HCT116 (cell line): ENCODE results near the gene NT5C2. TPM values are rescaled to one million over a fixed set of nuclear protein-coding genes. Genes with fewer than 3 reads are reported as not detected.
"Not testable (repeated sequence)": the region's sequence is repeated elsewhere in the genome, so short reads cannot be mapped to it uniquely, and the experiment has no call there.

Source experiments
- ATAC-seq: fragments of 200-7000 bp; cut with Tn5 transposase; 2 replicates; pipeline ENCODE4 v1.9.1; 2020; ENCODE audit warnings: mild to moderate bottlenecking, moderate library complexity
- BruUV-seq: library from RNA; stranded (reverse); fragments of 400-500 nt; replicated peaks from 2 replicates; lab custom pipeline; 2021; lab: Mats Ljungman, UMichigan
- CTCF ChIA-PET: fragments of 300-600 bp; sonication (Branson Sonifier 250); formaldehyde crosslinking; loops from one replicate; lab custom pipeline; 2021; ENCODE audit warnings: antibody characterized with exemption; lab: Charles Lee
- POLR2A ChIA-PET: fragments of 300-600, 350-600 bp; sonication (Branson Sonifier 250); formaldehyde crosslinking; loops from one replicate; lab custom pipeline; 2021; ENCODE audit warnings: antibody characterized with exemption; lab: Charles Lee
- RAD21 ChIA-PET, 2 experiments: fragments of 300-600 bp; sonication (Branson Sonifier 250); formaldehyde crosslinking; loops; one replicate each; lab custom pipeline; 2023; ENCODE audit warnings: low total read pairs in 2 of 2; ENCODE audit not compliant: uncharacterized antibody in 2 of 2, unreplicated experiment in 2 of 2, low non-redundant PET in 1 of 2; lab: Charles Lee
- DNase-seq: peaks from one replicate; pipeline ENCODE4 v3.0.0-alpha.2; 2010; ENCODE audit warnings: low read depth, low spot score
- H2AFZ ChIP-seq: fragments of 200-600 bp; shearing (Covaris generic), sonication (generic); 2 replicates; pipeline ENCODE4 v1.6.1; 2017; ENCODE audit warnings: low read depth, mixed run types, mixed read lengths, antibody characterized with exemption, low read length; ENCODE audit not compliant: poor library complexity, severe bottlenecking
- H3K27ac ChIP-seq: 2 replicates; pipeline ENCODE4 v1.5.1; 2012; ENCODE audit warnings: low read depth, low read length
- H3K27me3 ChIP-seq: fragments of 200-600 bp; sonication (generic); 2 replicates; pipeline ENCODE4 v1.6.1; 2016; ENCODE audit warnings: mixed run types, low read length, mixed read lengths; ENCODE audit not compliant: insufficient read depth
- H3K36me3 ChIP-seq, 2 experiments: fragments of 200-500 bp in 1 of 2; fragments of 200-600 bp in 1 of 2; sonication (Bioruptor generic) in 1 of 2; sonication (generic) in 1 of 2; 2 replicates each; pipeline versions ENCODE4 v1.5.1 to v1.6.1; 2014 to 2016; ENCODE audit warnings: low read length in 2 of 2, inconsistent platforms in 1 of 2, mixed read lengths in 1 of 2, mixed run types in 1 of 2; ENCODE audit not compliant: insufficient read depth in 2 of 2, control insufficient read depth in 1 of 2
- H3K4me1 ChIP-seq, 2 experiments: fragments of 200-600 bp in 1 of 2; sonication (generic) in 1 of 2; 2 replicates each; pipeline versions ENCODE4 v1.5.1 to v1.6.1; 2012 to 2017; ENCODE audit warnings: low read length in 2 of 2, inconsistent platforms in 1 of 2, mild to moderate bottlenecking in 1 of 2, mixed read lengths in 1 of 2, mixed run types in 1 of 2, moderate library complexity in 1 of 2; ENCODE audit not compliant: insufficient read depth in 2 of 2, control insufficient read depth in 1 of 2
- H3K4me2 ChIP-seq: fragments of 200-600 bp; sonication (generic); 2 replicates; pipeline ENCODE4 v1.6.1; 2017; ENCODE audit warnings: mixed run types, low read length, mixed read lengths
- H3K4me3 ChIP-seq, 2 experiments: fragments of 200-600 bp in 1 of 2; sonication (generic) in 1 of 2; replicated peaks in 1 of 2; 2 replicates each; pipeline ENCODE4 v1.5.1; 2011 to 2016; ENCODE audit warnings: low read length in 2 of 2, control low read depth in 1 of 2, low read depth in 1 of 2, mild to moderate bottlenecking in 1 of 2, mixed read lengths in 1 of 2, mixed run types in 1 of 2
- H3K79me2 ChIP-seq: fragments of 200-600 bp; sonication (generic); 2 replicates; pipeline ENCODE4 v1.6.1; 2017; ENCODE audit warnings: mild to moderate bottlenecking, mixed run types, low read length, moderate library complexity, mixed read lengths; ENCODE audit not compliant: insufficient read depth
- H3K9ac ChIP-seq: fragments of 200-600 bp; sonication (generic); 2 replicates; pipeline ENCODE4 v1.6.1; 2016; ENCODE audit warnings: low read length, mixed read lengths
- H3K9me2 ChIP-seq: fragments of 200-600 bp; sonication (generic), shearing (Covaris generic); 2 replicates; pipeline ENCODE4 v1.6.1; 2017; ENCODE audit warnings: mixed run types, mild to moderate bottlenecking, moderate library complexity; ENCODE audit not compliant: insufficient read depth
- H3K9me3 ChIP-seq, 2 experiments: fragments of 200-500 bp in 1 of 2; fragments of 200-600 bp in 1 of 2; sonication (Bioruptor generic) in 1 of 2; sonication (generic) in 1 of 2; 2 replicates each; pipeline ENCODE4 v1.6.1; 2014 to 2017; ENCODE audit warnings: low read length in 2 of 2, mixed read lengths in 2 of 2, inconsistent platforms in 1 of 2, low read depth in 1 of 2, mild to moderate bottlenecking in 1 of 2, mixed run types in 1 of 2, moderate library complexity in 1 of 2; ENCODE audit not compliant: control insufficient read depth in 1 of 2, insufficient read depth in 1 of 2
- H4K20me1 ChIP-seq: fragments of 200-600 bp; sonication (generic), shearing (Covaris generic); 2 replicates; pipeline ENCODE4 v1.6.1; 2017; ENCODE audit warnings: mixed run types, mild to moderate bottlenecking, moderate library complexity; ENCODE audit not compliant: insufficient read depth
- ATF3 ChIP-seq: IDR thresholded peaks from 2 replicates; pipeline ENCODE4 v1.6.1; 2012
- CBX3 ChIP-seq: IDR thresholded peaks from 2 replicates; pipeline ENCODE4 v1.6.1; 2012; ENCODE audit warnings: low read depth
- CEBPB ChIP-seq: IDR thresholded peaks from 2 replicates; pipeline ENCODE4 v1.6.1; 2012; ENCODE audit warnings: low read depth
- FOSL1 ChIP-seq: IDR thresholded peaks from 2 replicates; pipeline ENCODE4 v1.6.1; 2012; ENCODE audit warnings: low read depth
- POLR2A ChIP-seq: IDR thresholded peaks from 2 replicates; pipeline ENCODE4 v1.7.0; 2011; ENCODE audit warnings: borderline replicate concordance; ENCODE audit not compliant: insufficient read depth, insufficient read length; ENCODE audit errors: extremely low read depth
- SRF ChIP-seq: IDR thresholded peaks from 2 replicates; pipeline ENCODE4 v1.6.1; 2012; ENCODE audit warnings: low read depth
- TCF7L2 ChIP-seq: IDR thresholded peaks from 2 replicates; pipeline ENCODE4 v1.7.0; 2011; ENCODE audit warnings: borderline replicate concordance, inconsistent platforms; ENCODE audit not compliant: insufficient read depth, insufficient read length; ENCODE audit errors: extremely low read depth
- intact Hi-C: fragments of 100-400 bp; cut with micrococcal nuclease; formaldehyde crosslinking; loops from 2 replicates; pipeline ENCODE4 v1.10.0; 2022
- total RNA-seq: library from RNA; stranded (reverse); gene quantifications from one replicate; pipeline ENCODE4 v1.2.1, GENCODE V29; 2021; ENCODE audit not compliant: unreplicated experiment
- TF ChIP-seq, protein P1 (sequence below): IDR thresholded peaks from 2 replicates; pipeline ENCODE4 v1.6.1; 2012

The NT5C2 gene
- total RNA-seq, 1 experiment from 2014 or later: 63.0 TPM

DNA sequence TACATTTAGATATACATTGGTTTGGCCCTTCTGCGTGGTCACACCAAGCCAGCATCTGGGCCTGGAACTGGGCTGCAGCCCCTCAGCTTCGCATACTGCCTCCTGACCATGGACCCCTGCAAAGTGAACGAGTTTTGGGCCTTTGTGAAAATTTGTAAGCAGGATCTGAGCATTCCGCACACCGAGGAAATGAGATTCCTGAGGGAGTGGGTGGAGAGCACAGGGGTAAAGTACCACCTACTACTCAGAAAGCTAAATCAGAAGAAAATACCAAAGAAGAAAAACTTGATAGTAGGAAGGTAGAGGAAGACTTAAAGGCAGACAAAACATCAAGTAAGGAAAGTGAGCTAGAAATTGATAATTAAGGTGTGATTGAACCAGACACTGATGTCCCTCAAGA lies 22.5 kb upstream of the NT5C2 start (continued):
- TF ChIP-seq, protein P1, sequence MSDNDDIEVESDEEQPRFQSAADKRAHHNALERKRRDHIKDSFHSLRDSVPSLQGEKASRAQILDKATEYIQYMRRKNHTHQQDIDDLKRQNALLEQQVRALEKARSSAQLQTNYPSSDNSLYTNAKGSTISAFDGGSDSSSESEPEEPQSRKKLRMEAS: no peak
- TF ChIP-seq TCF7L2 (no peak), SRF (no peak), CEBPB (no peak), FOSL1 (no peak), ATF3 (no peak), POLR2A (no peak)

- DNase-seq, H3K27ac ChIP-seq, H2AFZ ChIP-seq, H3K9me2 ChIP-seq, H3K79me2 ChIP-seq, BruUV-seq, intact Hi-C loops, H3K4me3 ChIP-seq, H3K4me2 ChIP-seq, H3K36me3 ChIP-seq, ATAC-seq, POLR2A ChIA-PET, RAD21 ChIA-PET, H3K9ac ChIP-seq, H3K4me1 ChIP-seq, CTCF ChIA-PET, H3K27me3 ChIP-seq, H4K20me1 ChIP-seq: not testable (repeated sequence)
- H3K9me3 ChIP-seq: peaks cover 3 to 20% of the 10 kb centered on the region in 2 experiments; a peak in 2 of 4 replicates
- peak; percentile 96 for TF ChIP-seq CBX3
Observed at GRCh38 chr10:103210262-103210661, 17.2 kb upstream of the NT5C2 start.

DNA sequence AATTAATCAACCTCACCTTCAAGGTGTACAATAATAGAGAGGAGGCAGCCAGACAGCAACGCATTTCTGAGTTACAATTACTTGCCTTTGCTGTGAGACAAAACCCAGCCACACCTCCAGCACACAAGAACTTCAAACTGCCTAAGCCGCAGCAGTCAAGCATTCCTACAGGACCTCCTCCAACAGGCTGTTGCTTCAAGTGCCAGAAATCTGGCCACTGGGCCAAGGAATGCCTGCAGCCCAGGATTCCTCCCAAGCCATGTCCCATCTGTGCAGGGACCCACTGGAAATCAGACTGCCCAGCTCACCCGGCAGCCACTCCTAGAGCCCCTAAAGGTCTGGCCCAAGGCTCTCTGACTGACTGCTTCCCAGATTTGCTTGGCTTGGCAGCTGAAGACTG lies 14.6 kb upstream of the NT5C2 start:
- ATAC-seq, CTCF ChIA-PET, H3K4me1 ChIP-seq, H3K27me3 ChIP-seq, RAD21 ChIA-PET, DNase-seq, H3K4me3 ChIP-seq, H3K79me2 ChIP-seq, H2AFZ ChIP-seq, H3K27ac ChIP-seq, H3K4me2 ChIP-seq, intact Hi-C loops, POLR2A ChIA-PET, H3K9me2 ChIP-seq, H3K9ac ChIP-seq, H4K20me1 ChIP-seq, H3K36me3 ChIP-seq, BruUV-seq: not testable (repeated sequence)
- H3K9me3 ChIP-seq: peaks cover 3 to 14% of the 10 kb centered on the region in 2 experiments; a peak in 2 of 4 replicates
